Loucy (cell line): ENCODE results near the gene OR13C3.
"Not testable (repeated sequence)": the region's sequence is repeated elsewhere in the genome, so short reads cannot be mapped to it uniquely, and the experiment has no call there.

ENCODE experiments used
- H2AFZ ChIP-seq: fragments of 200-600 bp; sonication (generic); 2 replicates; pipeline ENCODE4 v1.6.0; 2016; ENCODE audit warnings: antibody characterized with exemption, mild to moderate bottlenecking, low read length, moderate library complexity
- H3F3A ChIP-seq: fragments of 200-600 bp; 2 replicates; pipeline ENCODE4 v1.6.0; 2016; ENCODE audit warnings: antibody characterized with exemption, low read depth, mild to moderate bottlenecking
- H3K27me3 ChIP-seq: fragments of 200-600 bp; sonication (generic); 2 replicates; pipeline ENCODE4 v1.6.1; 2014; ENCODE audit warnings: low read length, mild to moderate bottlenecking; ENCODE audit not compliant: insufficient read depth, poor library complexity, severe bottlenecking
- H3K36me3 ChIP-seq: fragments of 200-600 bp; sonication (generic); 2 replicates; pipeline ENCODE4 v1.6.1; 2016; ENCODE audit warnings: low read length; ENCODE audit not compliant: insufficient read depth
- H3K4me1 ChIP-seq: fragments of 200-600 bp; sonication (generic); 2 replicates; pipeline ENCODE4 v1.5.1; 2014; ENCODE audit warnings: low read length, mild to moderate bottlenecking; ENCODE audit not compliant: insufficient read depth, poor library complexity, severe bottlenecking
- H3K4me2 ChIP-seq: fragments of 200-600 bp; sonication (generic); 2 replicates; pipeline ENCODE4 v1.6.0; 2014; ENCODE audit warnings: antibody characterized with exemption, low read length, low read depth, mild to moderate bottlenecking; ENCODE audit not compliant: poor library complexity, severe bottlenecking
- H3K4me3 ChIP-seq: fragments of 200-600 bp; sonication (generic); 2 replicates; pipeline ENCODE4 v1.5.1; 2014; ENCODE audit warnings: low read length, mild to moderate bottlenecking, mixed read lengths; ENCODE audit not compliant: poor library complexity, severe bottlenecking
- H3K79me2 ChIP-seq: fragments of 200-600 bp; sonication (generic); 2 replicates; pipeline ENCODE4 v1.6.1; 2014; ENCODE audit warnings: low read length; ENCODE audit not compliant: insufficient read depth
- H3K9ac ChIP-seq: fragments of 200-600 bp; sonication (generic); 2 replicates; pipeline ENCODE4 v1.6.0; 2014; ENCODE audit warnings: mild to moderate bottlenecking, low read depth, low read length, moderate library complexity; ENCODE audit not compliant: poor library complexity, severe bottlenecking
- H3K9me2 ChIP-seq: fragments of 200-600 bp; sonication (generic); replicated peaks from 2 replicates; pipeline ENCODE4 v1.6.1; 2016; ENCODE audit warnings: low read depth, low read length, mixed read lengths
- H3K9me3 ChIP-seq: fragments of 200-600 bp; sonication (generic); 2 replicates; pipeline ENCODE4 v1.6.1; 2014; ENCODE audit warnings: mild to moderate bottlenecking, antibody characterized with exemption, low read length, low read depth; ENCODE audit not compliant: insufficient read depth
- H4K20me1 ChIP-seq: fragments of 200-600 bp; sonication (generic); 2 replicates; pipeline ENCODE4 v1.6.0; 2014; ENCODE audit warnings: antibody characterized with exemption, low read length, mild to moderate bottlenecking; ENCODE audit not compliant: insufficient read depth, poor library complexity, severe bottlenecking
- EZH2phosphoT487 ChIP-seq: fragments of 200-600 bp; IDR thresholded peaks from 2 replicates; pipeline ENCODE4 v1.6.1; 2018; ENCODE audit warnings: antibody characterized with exemption, mild to moderate bottlenecking, moderate library complexity, borderline replicate concordance
- TF ChIP-seq, protein P1 (sequence below): fragments of 200-600 bp; sonication (generic); conservative IDR thresholded peaks from 2 replicates; pipeline ENCODE4 v1.5.1; 2014; ENCODE audit warnings: mild to moderate bottlenecking, antibody characterized with exemption, low read length

The OR13C3 gene

DNA sequence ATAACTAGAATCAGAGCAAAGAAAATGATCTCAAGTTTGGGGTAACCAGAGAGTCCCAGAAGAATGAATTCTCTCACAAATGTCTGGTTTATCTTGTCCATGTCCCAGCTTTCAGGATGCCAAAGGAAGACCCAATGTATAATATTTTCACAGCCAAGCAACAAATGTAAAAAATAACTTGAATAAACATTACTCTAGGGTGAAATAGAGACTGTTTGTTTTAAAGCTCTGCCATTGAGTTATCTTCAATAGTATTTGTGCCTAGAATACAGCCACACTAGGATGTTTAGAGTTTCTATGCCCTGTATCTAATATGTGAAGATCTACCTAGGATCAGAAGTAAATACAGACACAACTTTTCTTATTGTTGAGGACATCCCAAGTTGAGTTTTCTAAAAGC is 9.5 kb downstream of the OR13C3 start, which contains the start of gene OR13C4:
OR13C4 (minus strand) TSS at position 101 of the 400 bp plus-strand sequence; CDS start at position 101, 0 bp downstream.
- Histone ChIP-seq H3K9me3 (no peaks in the 10 kb centered on the region), H4K20me1 (no peaks in the 10 kb centered on the region), H2AFZ (no peak within 1 kb of the TSS), H3K36me3 (no peaks in the 10 kb centered on the region), H3K4me2 (no peak within 1 kb of the TSS), H3K9ac (no peak within 1 kb of the TSS), H3K4me3 (no peak within 1 kb of the TSS), H3F3A (no peaks in the 10 kb centered on the region), H3K27me3 (no peaks in the 10 kb centered on the region), H3K4me1 (no peaks in the 10 kb centered on the region), H3K79me2 (no peaks in the 10 kb centered on the region), H3K9me2 (no peaks in the 10 kb centered on the region)
- TF ChIP-seq, protein P1, sequence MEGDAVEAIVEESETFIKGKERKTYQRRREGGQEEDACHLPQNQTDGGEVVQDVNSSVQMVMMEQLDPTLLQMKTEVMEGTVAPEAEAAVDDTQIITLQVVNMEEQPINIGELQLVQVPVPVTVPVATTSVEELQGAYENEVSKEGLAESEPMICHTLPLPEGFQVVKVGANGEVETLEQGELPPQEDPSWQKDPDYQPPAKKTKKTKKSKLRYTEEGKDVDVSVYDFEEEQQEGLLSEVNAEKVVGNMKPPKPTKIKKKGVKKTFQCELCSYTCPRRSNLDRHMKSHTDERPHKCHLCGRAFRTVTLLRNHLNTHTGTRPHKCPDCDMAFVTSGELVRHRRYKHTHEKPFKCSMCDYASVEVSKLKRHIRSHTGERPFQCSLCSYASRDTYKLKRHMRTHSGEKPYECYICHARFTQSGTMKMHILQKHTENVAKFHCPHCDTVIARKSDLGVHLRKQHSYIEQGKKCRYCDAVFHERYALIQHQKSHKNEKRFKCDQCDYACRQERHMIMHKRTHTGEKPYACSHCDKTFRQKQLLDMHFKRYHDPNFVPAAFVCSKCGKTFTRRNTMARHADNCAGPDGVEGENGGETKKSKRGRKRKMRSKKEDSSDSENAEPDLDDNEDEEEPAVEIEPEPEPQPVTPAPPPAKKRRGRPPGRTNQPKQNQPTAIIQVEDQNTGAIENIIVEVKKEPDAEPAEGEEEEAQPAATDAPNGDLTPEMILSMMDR, result no peak
- no peak for TF ChIP-seq EZH2phosphoT487

- H3K4me1 ChIP-seq, H3K9me3 ChIP-seq, H3K36me3 ChIP-seq, H3K4me2 ChIP-seq, H3K9ac ChIP-seq, H3F3A ChIP-seq, H3K4me3 ChIP-seq, H3K9me2 ChIP-seq, H2AFZ ChIP-seq, H3K79me2 ChIP-seq, H3K27me3 ChIP-seq, H4K20me1 ChIP-seq: not testable (repeated sequence)
Measured at GRCh38 chr9:104520241-104520640, 16.4 kb downstream of the OR13C3 start.

DNA sequence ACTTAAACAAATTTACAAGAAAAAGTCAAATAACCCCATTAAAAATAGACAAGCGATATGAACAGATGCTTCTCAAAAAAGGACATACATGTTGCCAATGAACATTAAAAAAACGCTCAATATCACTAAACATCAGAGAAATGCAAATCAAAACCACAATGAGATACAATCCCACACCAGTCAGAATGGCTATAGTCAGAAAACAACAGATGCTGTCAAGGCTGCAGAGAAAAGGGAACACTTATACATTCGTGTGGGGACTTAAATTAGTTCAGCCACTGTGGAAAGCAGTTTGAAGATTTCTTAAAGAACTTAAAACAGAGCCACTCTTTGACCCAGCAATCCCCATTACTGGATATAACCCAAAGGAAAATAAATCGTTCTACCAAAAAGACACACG is 21.8 kb downstream of the OR13C3 start:
- Histone ChIP-seq H2AFZ (no peak overlapping the region), H3K9me2 (no peaks in the 10 kb centered on the region)

GRCh38 chr9:104506565-104506964 is 30.1 kb downstream of the OR13C3 start:
- H3K36me3 ChIP-seq, result no peaks in the 10 kb centered on the region
- no peaks in the 10 kb centered on the region for H3K9me2 ChIP-seq
- no peaks in the 10 kb centered on the region for H3K9me3 ChIP-seq
- no peak overlapping the region for H3K9ac ChIP-seq
- no peaks in the 10 kb centered on the region for H3K4me1 ChIP-seq
- no peaks in the 10 kb centered on the region for H3K27me3 ChIP-seq
- H3K4me3 ChIP-seq, result no peak overlapping the region
- no peak for TF ChIP-seq EZH2phosphoT487
- TF ChIP-seq, protein P1, result no peak
- no peak overlapping the region for H3K4me2 ChIP-seq
- no peaks in the 10 kb centered on the region for H3F3A ChIP-seq
- H3K79me2 ChIP-seq, result no peaks in the 10 kb centered on the region
- no peaks in the 10 kb centered on the region for H4K20me1 ChIP-seq
- no peak overlapping the region for H2AFZ ChIP-seq

More for the DNA sequence above, 21.8 kb downstream of the OR13C3 start:
- H3F3A ChIP-seq, result no peaks in the 10 kb centered on the region
- H3K4me3 ChIP-seq, result no peak overlapping the region
- H3K36me3 ChIP-seq, result no peaks in the 10 kb centered on the region
- H3K4me2 ChIP-seq, result no peak overlapping the region
- H3K79me2 ChIP-seq, result no peaks in the 10 kb centered on the region
- no peaks in the 10 kb centered on the region for H4K20me1 ChIP-seq
- H3K27me3 ChIP-seq, result no peaks in the 10 kb centered on the region
- no peak for TF ChIP-seq EZH2phosphoT487
- TF ChIP-seq, protein P1, result no peak
- H3K9ac ChIP-seq, result no peak overlapping the region
- H3K9me3 ChIP-seq, result no peaks in the 10 kb centered on the region
- H3K4me1 ChIP-seq, result no peaks in the 10 kb centered on the region
